Naive thymus-derived CD8-positive, alpha-beta T cell (primary cell): ENCODE results near the gene DHFR2. TPM values are rescaled to one million over a fixed set of nuclear protein-coding genes. Genes with fewer than 3 reads are reported as not detected.
A peak's percentile ranks its signal among the peaks of the same experiment; 100 is the strongest.
"Not testable (repeated sequence)": the region's sequence is repeated elsewhere in the genome, so short reads cannot be mapped to it uniquely, and the experiment has no call there.

Source experiments
- ATAC-seq, 2 donors: fragments of 150-1000 bp; cut with Tn5 transposase in 1 of 2; sonication (Bioruptor Pico), chemical (Tn5 transposase) in 1 of 2; 1 replicate in 1 of 2; 2 replicates in 1 of 2; pipeline ENCODE4 v1.10.0; 2021; ENCODE audit warnings: mild to moderate bottlenecking in 2 of 2, moderate library complexity in 2 of 2
- POLR2A ChIA-PET: fragments of 350-600 bp; sonication (Branson Sonifier 250); formaldehyde crosslinking; loops from one replicate; lab custom pipeline; 2021; ENCODE audit warnings: antibody characterized with exemption; lab: Charles Lee
- DNase-seq, 10 donors: peaks; one replicate each; pipeline versions ENCODE4 v3.0.0 to v3.0.0-alpha.2; 2020 to 2022
- H3K27ac Mint-ChIP-seq, 10 donors: one replicate each; pipeline ENCODE4 v1.8.0; 2020 to 2022; ENCODE audit warnings: mild to moderate bottlenecking in 10 of 10, mixed read lengths in 10 of 10, moderate library complexity in 4 of 10, inconsistent platforms in 1 of 10
- H3K27me3 Mint-ChIP-seq, 5 donors: one replicate each; pipeline ENCODE4 v1.8.0; 2021 to 2022; ENCODE audit warnings: mixed read lengths in 5 of 5
- H3K36me3 Mint-ChIP-seq, 3 donors: one replicate each; pipeline ENCODE4 v1.8.0; 2020 to 2022; ENCODE audit warnings: mixed read lengths in 3 of 3, mild to moderate bottlenecking in 2 of 3, inconsistent platforms in 1 of 3
- H3K4me1 Mint-ChIP-seq, 4 donors: one replicate each; pipeline ENCODE4 v1.8.0; 2021 to 2022; ENCODE audit warnings: mixed read lengths in 4 of 4
- H3K4me3 Mint-ChIP-seq, 10 donors: one replicate each; pipeline ENCODE4 v1.8.0; 2020 to 2022; ENCODE audit warnings: mild to moderate bottlenecking in 10 of 10, mixed read lengths in 10 of 10, moderate library complexity in 6 of 10, inconsistent platforms in 1 of 10
- H3K9me3 Mint-ChIP-seq, 9 donors: one replicate each; pipeline ENCODE4 v1.8.0; 2020 to 2022; ENCODE audit warnings: mixed read lengths in 9 of 9, mild to moderate bottlenecking in 3 of 9, inconsistent platforms in 1 of 9, moderate library complexity in 1 of 9
- polyA plus RNA-seq, 3 donors: library from polyadenylated mRNA; unstranded; fragments of 300-500 nt; fragmentation: Illumina TruSeq; gene quantifications; one replicate each; pipeline ENCODE4 v1.2.3, GENCODE V29; 2021
- total RNA-seq, 8 experiments: library from RNA in 2 of 8; stranded (reverse) in 2 of 8; gene quantifications; one replicate each; pipeline ENCODE4 v1.2.3 and lab custom pipeline; 2021 to 2026

Gene DHFR2
- total and polyA plus RNA-seq, 5 experiments from 2014 or later, result 2.5 to 10.8 (median 5.7) TPM

- Mint-ChIP-seq H3K9me3 (no peaks in the 10 kb centered on the region), H3K4me1 (peaks cover 24 to 64% (median 56%) of the 10 kb centered on the region in 4 donors), H3K27me3 (no peaks in the 10 kb centered on the region), H3K36me3 (peaks cover 5 to 51% (median 23%) of the 10 kb centered on the region in 3 donors), H3K27ac (peak overlapping the region; percentile 29 to 100 (median 100)), H3K4me3 (peak overlapping the region; percentile 97 to 99 (median 98))
- POLR2A ChIA-PET, result interaction anchor here (0.6 to 0.7 kb wide), 2 partner anchors 7 to 29 kb away, joined by 3 read pairs; no protein-coding TSS in a partner anchor
- no peak for ATAC-seq
- DNase-seq, result no peak
These were observed 1.6 kb upstream of the DHFR2 start for GRCh38 chr3:94064243-94064860.

GRCh38 chr3:94063496-94064119 lies 892 bp upstream of the DHFR2 start:
- Mint-ChIP-seq H3K27ac (peak overlapping the region; percentile 99 to 100 (median 100)), H3K4me1 (peaks cover 20 to 59% (median 50%) of the 10 kb centered on the region in 4 donors), H3K36me3 (peaks cover 5 to 51% (median 23%) of the 10 kb centered on the region in 3 donors), H3K4me3 (peak overlapping the region; percentile 97 to 99 (median 98)), H3K9me3 (no peaks in the 10 kb centered on the region), H3K27me3 (no peaks in the 10 kb centered on the region)
- no peak for DNase-seq
- ATAC-seq, result no peak
- POLR2A ChIA-PET, result interaction anchor here (0.6 to 1.8 kb wide), 5 partner anchors 8 to 90 kb away, joined by 3 to 16 read pairs (median 4); partner anchors contain the start of genes ARL13B and PROS1

GRCh38 chr3:94061297-94061696 lies 1.4 kb downstream of the DHFR2 start:
- Mint-ChIP-seq H3K36me3 (peaks cover 0 to 38% (median 6%) of the 10 kb centered on the region in 3 donors), H3K27me3 (no peaks in the 10 kb centered on the region), H3K4me3 (no peak overlapping the region), H3K9me3 (no peaks in the 10 kb centered on the region), H3K4me1 (peaks cover 14 to 49% (median 35%) of the 10 kb centered on the region in 4 donors), H3K27ac (peak overlapping the region in 4 of 10 donors; percentile 0 to 52 (median 26))
- DNase-seq, result no peak
- no peak for ATAC-seq
- POLR2A ChIA-PET, result no interaction called here

- Mint-ChIP-seq H3K36me3 (peaks cover 0 to 8% (median 2%) of the 10 kb centered on the region in 3 donors), H3K27me3 (no peaks in the 10 kb centered on the region), H3K4me1 (peaks cover 0 to 2% (median 0%) of the 10 kb centered on the region in 4 donors), H3K9me3 (no peaks in the 10 kb centered on the region), H3K27ac (no peak overlapping the region), H3K4me3 (no peak overlapping the region)
- DNase-seq, result no peak
- no peak for ATAC-seq
- POLR2A ChIA-PET, result no interaction called here
These were observed 12.2 kb downstream of the DHFR2 start for GRCh38 chr3:94050546-94050945.

GRCh38 chr3:94049267-94049666 lies 13.4 kb downstream of the DHFR2 start:
- no peak overlapping the region for H3K4me3 Mint-ChIP-seq
- no peaks in the 10 kb centered on the region for H3K9me3 Mint-ChIP-seq
- H3K27ac Mint-ChIP-seq, result no peak overlapping the region
- H3K36me3 Mint-ChIP-seq, result peaks cover 0 to 8% (median 2%) of the 10 kb centered on the region in 3 donors
- peaks cover 0 to 2% (median 0%) of the 10 kb centered on the region in 4 donors for H3K4me1 Mint-ChIP-seq
- POLR2A ChIA-PET, result no interaction called here
- no peak for ATAC-seq
- no peak for DNase-seq
- H3K27me3 Mint-ChIP-seq, result no peaks in the 10 kb centered on the region

GRCh38 chr3:94046533-94046932 lies 16.2 kb downstream of the DHFR2 start:
- no peaks in the 10 kb centered on the region for H3K27me3 Mint-ChIP-seq
- no peaks in the 10 kb centered on the region for H3K4me1 Mint-ChIP-seq
- ATAC-seq (no peak), DNase-seq (no peak)
- no peak overlapping the region for H3K4me3 Mint-ChIP-seq
- H3K36me3 Mint-ChIP-seq, result peaks cover 0 to 8% (median 2%) of the 10 kb centered on the region in 3 donors
- no peak overlapping the region for H3K27ac Mint-ChIP-seq
- H3K9me3 Mint-ChIP-seq, result peaks cover 0 to 2% (median 0%) of the 10 kb centered on the region in 9 donors
- POLR2A ChIA-PET, result no interaction called here

GRCh38 chr3:94044100-94044936 lies 18.4 kb downstream of the DHFR2 start:
- H3K36me3 Mint-ChIP-seq, DNase-seq, H3K27me3 Mint-ChIP-seq, H3K9me3 Mint-ChIP-seq, POLR2A ChIA-PET, ATAC-seq, H3K4me1 Mint-ChIP-seq: not testable (repeated sequence)
- peak overlapping the region in 1 of 10 donors; percentile 48 for H3K4me3 Mint-ChIP-seq
- H3K27ac Mint-ChIP-seq, result peak overlapping the region in 2 of 10 donors; percentile 74 to 77

- POLR2A ChIA-PET, result no interaction called here
- peak overlapping the region in 2 of 10 donors; percentile 74 to 77 for H3K27ac Mint-ChIP-seq
- ATAC-seq (no peak), DNase-seq (no peak)
- H3K4me3 Mint-ChIP-seq, result peak overlapping the region in 1 of 10 donors; percentile 45
- H3K27me3 Mint-ChIP-seq, result no peaks in the 10 kb centered on the region
- peaks cover 0 to 2% (median 0%) of the 10 kb centered on the region in 9 donors for H3K9me3 Mint-ChIP-seq
- H3K4me1 Mint-ChIP-seq, result no peaks in the 10 kb centered on the region
- H3K36me3 Mint-ChIP-seq, result peaks cover 0 to 4% (median 2%) of the 10 kb centered on the region in 3 donors
These were observed 19.4 kb downstream of the DHFR2 start for GRCh38 chr3:94043285-94043684.

- H3K27ac Mint-ChIP-seq, result no peak overlapping the region
- DNase-seq, result no peak
- POLR2A ChIA-PET, result no interaction called here
These were observed 25.7 kb downstream of the DHFR2 start for GRCh38 chr3:94036909-94037507.

GRCh38 chr3:94028093-94028837 lies 34.5 kb downstream of the DHFR2 start, which contains the start of gene STX19:
STX19 (minus strand) TSS chr3:94028597; CDS start chr3:94015269, 13,328 bp downstream.
- POLR2A ChIA-PET, result no interaction called here
- H3K27me3 Mint-ChIP-seq, result no peaks in the 10 kb centered on the region
- no peaks in the 10 kb centered on the region for H3K9me3 Mint-ChIP-seq
- no peak within 1 kb of the TSS for H3K4me3 Mint-ChIP-seq
- DNase-seq (no peak), ATAC-seq (no peak)
- H3K27ac Mint-ChIP-seq, result no peak within 1 kb of the TSS
- no peaks in the 10 kb centered on the region for H3K4me1 Mint-ChIP-seq
- H3K36me3 Mint-ChIP-seq, result no peaks in the 10 kb centered on the region

More at GRCh38 chr3:94036909-94037507, 25.7 kb downstream of the DHFR2 start:
- ATAC-seq, result no peak
- no peak overlapping the region for H3K4me3 Mint-ChIP-seq
- peaks cover 0 to 6% (median 2%) of the 10 kb centered on the region in 3 donors for H3K36me3 Mint-ChIP-seq
- no peaks in the 10 kb centered on the region for H3K4me1 Mint-ChIP-seq
- no peaks in the 10 kb centered on the region for H3K27me3 Mint-ChIP-seq
- H3K9me3 Mint-ChIP-seq, result no peaks in the 10 kb centered on the region

GRCh38 chr3:94026623-94027022 lies 36.1 kb downstream of the DHFR2 start:
- H3K4me3 Mint-ChIP-seq, result no peak overlapping the region
- no peak for DNase-seq
- POLR2A ChIA-PET, result no interaction called here
- H3K4me1 Mint-ChIP-seq, result no peaks in the 10 kb centered on the region
- peaks cover 0 to 3% (median 0%) of the 10 kb centered on the region in 3 donors for H3K36me3 Mint-ChIP-seq
- no peaks in the 10 kb centered on the region for H3K9me3 Mint-ChIP-seq
- no peak for ATAC-seq
- no peak overlapping the region for H3K27ac Mint-ChIP-seq
- H3K27me3 Mint-ChIP-seq, result no peaks in the 10 kb centered on the region

GRCh38 chr3:94024385-94024784 lies 38.3 kb downstream of the DHFR2 start:
- DNase-seq (no peak), ATAC-seq (no peak)
- no peaks in the 10 kb centered on the region for H3K9me3 Mint-ChIP-seq

More at GRCh38 chr3:94024385-94024784, 38.3 kb downstream of the DHFR2 start:
- Mint-ChIP-seq H3K36me3 (peaks cover 0 to 3% (median 0%) of the 10 kb centered on the region in 3 donors), H3K27ac (no peak overlapping the region), H3K27me3 (no peaks in the 10 kb centered on the region), H3K4me3 (no peak overlapping the region), H3K4me1 (no peaks in the 10 kb centered on the region)
- POLR2A ChIA-PET, result no interaction called here
